ENCODE data around the gene SUGCT.
"Not testable (repeated sequence)": the region's sequence is repeated elsewhere in the genome, so short reads cannot be mapped to it uniquely, and the experiment has no call there.

Gene SUGCT

DNA sequence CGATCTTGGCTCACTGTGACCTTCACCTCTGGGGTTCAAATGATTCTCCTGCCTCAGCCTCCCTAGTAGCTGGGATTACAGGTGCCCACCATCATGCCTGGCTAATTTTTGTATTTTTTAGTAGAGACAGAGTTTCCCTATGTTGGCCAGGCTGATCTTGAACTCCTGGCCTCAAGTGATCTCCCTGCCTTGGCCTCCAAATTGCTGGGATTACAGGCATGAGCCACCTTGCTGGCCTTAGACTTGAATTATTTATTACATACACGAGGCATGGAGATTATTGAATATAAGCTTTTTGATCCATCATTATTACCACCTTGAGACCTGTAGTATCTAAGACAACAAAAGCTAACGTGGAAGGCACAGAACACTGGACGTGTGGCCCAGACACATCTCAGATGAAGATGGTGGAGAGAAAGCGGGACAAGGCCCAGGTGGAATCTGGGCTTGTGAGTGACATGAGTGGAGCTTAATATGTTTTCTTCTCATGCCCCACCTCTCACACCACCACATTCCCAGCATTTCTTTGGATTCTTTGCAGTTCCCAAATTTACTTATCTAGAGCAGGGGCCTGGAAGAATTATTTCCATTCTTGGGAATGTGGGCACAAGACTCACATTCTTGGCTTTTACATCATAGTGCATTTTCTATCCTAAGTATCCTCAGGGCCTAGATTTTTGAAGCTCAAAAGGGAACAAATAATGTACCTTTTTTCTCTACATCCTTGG lies 76.6 kb downstream of the SUGCT start:
- TF ChIP-seq, protein P1, sequence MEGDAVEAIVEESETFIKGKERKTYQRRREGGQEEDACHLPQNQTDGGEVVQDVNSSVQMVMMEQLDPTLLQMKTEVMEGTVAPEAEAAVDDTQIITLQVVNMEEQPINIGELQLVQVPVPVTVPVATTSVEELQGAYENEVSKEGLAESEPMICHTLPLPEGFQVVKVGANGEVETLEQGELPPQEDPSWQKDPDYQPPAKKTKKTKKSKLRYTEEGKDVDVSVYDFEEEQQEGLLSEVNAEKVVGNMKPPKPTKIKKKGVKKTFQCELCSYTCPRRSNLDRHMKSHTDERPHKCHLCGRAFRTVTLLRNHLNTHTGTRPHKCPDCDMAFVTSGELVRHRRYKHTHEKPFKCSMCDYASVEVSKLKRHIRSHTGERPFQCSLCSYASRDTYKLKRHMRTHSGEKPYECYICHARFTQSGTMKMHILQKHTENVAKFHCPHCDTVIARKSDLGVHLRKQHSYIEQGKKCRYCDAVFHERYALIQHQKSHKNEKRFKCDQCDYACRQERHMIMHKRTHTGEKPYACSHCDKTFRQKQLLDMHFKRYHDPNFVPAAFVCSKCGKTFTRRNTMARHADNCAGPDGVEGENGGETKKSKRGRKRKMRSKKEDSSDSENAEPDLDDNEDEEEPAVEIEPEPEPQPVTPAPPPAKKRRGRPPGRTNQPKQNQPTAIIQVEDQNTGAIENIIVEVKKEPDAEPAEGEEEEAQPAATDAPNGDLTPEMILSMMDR (IDR thresholded peaks at IDR 0.05; ENCODE audit: low read depth, low read length), result no peak
- no peaks in the 10 kb centered on the region for H3K4me1 ChIP-seq

DNA sequence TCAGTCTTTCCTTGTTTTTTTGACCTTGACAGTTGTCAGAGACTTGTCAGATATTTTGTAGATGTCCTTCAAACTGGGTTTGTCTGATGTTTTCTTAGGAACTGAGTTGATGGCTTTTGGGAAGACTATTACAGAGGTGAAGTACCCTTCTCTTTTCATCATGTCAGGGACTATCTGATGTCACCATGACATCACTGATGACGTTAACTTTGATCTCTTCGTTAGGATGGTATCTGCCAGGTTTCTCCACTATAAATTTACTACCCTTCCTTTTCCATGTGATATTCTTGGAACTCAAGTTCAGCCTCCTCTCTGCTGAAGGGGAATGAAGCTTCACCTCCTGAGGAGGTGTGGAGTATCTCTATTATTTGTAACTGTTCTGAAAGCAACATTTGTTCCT lies 78.5 kb downstream of the SUGCT start:
- TF ChIP-seq, protein P1 (IDR thresholded peaks at IDR 0.05; ENCODE audit: low read depth, low read length), result no peak
- no peak for DNase-seq
- Histone ChIP-seq H3K9me3 (no peaks in the 10 kb centered on the region), H3K27me3 (no peaks in the 10 kb centered on the region), H3K4me1 (no peaks in the 10 kb centered on the region), H3K36me3 (no peaks in the 10 kb centered on the region), H3K4me3 (ENCODE audit: low read depth, low read length) (no peak overlapping the region)

More for the DNA sequence above, 76.6 kb downstream of the SUGCT start:
- no peaks in the 10 kb centered on the region for H3K36me3 ChIP-seq
- no peak overlapping the region for H3K4me3 ChIP-seq (ENCODE audit: low read depth, low read length)
- DNase-seq, result no peak
- no peaks in the 10 kb centered on the region for H3K9me3 ChIP-seq
- no peaks in the 10 kb centered on the region for H3K27me3 ChIP-seq

DNA sequence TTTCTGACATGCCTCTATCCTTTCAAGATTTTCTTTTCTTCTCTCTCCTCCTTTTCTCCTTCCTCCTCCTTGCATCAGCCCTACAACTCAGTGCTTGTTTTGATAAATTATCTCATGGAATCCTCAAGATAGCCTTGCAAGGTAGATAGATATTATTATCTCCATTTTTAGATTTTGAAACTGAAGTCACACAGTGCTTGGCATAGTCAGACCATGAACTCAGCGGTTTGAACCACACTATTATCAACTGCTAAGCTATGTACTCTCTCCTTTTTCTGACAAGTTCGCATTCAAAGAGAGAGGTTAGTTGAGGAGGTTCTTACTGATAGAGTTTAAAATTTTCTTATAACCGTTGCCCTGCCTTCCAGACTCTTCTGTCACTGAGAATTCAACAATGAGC lies 79.1 kb downstream of the SUGCT start:
- H3K4me1 ChIP-seq, result no peaks in the 10 kb centered on the region
- no peaks in the 10 kb centered on the region for H3K27me3 ChIP-seq
- H3K4me3 ChIP-seq (ENCODE audit: low read depth, low read length), result no peak overlapping the region
- no peak for DNase-seq
- no peaks in the 10 kb centered on the region for H3K9me3 ChIP-seq
- H3K36me3 ChIP-seq, result no peaks in the 10 kb centered on the region
- TF ChIP-seq, protein P1 (IDR thresholded peaks at IDR 0.05; ENCODE audit: low read depth, low read length), result no peak

DNA sequence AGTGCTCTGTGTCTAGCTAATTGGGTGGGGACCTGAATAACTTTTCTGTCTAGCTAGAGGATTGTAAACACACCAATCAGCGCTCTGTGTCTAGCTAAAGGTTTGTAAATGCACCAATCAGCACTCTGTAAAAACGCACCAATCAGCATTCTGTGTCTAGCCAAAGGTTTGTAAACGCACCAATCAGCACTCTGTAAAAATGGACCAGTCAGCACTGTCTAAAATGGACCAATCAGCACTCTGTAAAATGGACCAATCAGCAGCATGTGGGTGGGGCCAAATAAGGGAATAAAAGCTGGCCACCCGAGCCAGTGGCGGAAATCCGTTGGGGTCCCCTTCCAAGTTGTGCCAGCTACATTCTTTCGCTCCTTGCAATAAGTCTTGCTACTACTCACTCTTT lies 83.8 kb downstream of the SUGCT start:
- not testable (repeated sequence) for H3K9me3 ChIP-seq; H3K4me1 ChIP-seq; DNase-seq; H3K36me3 ChIP-seq; H3K27me3 ChIP-seq; H3K4me3 ChIP-seq (ENCODE audit: low read depth, low read length)

DNA sequence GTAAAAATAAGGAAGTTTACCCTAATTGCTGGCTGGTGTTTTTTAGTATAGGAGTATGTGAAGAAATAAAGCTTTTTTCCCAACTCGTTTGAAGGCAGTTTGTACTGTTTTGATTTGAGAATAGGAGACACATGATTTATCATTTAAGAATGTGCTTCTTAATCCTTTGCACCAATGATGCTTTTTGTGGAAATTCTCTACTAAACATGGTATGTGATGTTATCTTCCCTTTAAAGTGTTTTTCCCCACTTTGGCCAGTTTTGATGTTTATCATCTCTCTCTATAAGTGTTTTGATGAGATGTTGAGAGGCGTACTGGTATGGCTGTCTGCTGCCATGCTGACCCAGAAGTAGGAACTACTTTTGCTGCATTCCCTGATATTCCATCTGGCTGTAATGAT lies 85.1 kb downstream of the SUGCT start:
- Histone ChIP-seq H3K4me3 (ENCODE audit: low read depth, low read length) (no peak overlapping the region), H3K4me1 (no peaks in the 10 kb centered on the region), H3K27me3 (peaks cover 2% of the 10 kb centered on the region; the same call in 1 of the 2 replicates), H3K36me3 (no peaks in the 10 kb centered on the region), H3K9me3 (no peaks in the 10 kb centered on the region)
- TF ChIP-seq, protein P1 (IDR thresholded peaks at IDR 0.05; ENCODE audit: low read depth, low read length), result no peak
- DNase-seq, result no peak

DNA sequence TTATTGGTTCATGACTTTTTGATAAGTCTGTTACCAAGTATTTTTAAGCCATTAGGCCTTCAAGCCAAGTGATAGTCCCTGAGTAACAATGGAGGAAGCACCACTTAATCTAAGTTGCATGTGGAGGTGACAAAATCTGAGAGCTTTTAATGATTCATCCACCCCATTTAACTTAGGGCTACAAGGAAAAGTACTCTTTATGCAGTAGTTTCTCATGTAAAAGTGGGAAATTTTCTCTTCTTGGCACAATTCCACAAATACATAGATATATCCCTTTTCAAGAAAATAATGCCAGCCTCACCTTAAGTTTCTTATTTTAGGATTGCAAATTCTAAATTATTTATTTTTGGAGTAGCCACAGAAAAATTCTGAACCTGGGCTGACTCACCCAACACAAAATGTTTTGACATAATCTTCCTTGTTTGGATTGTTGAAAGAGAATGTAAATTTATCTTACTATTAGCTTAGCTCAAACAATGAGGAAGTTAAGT lies 85.7 kb downstream of the SUGCT start:
- H3K27me3 ChIP-seq, result peaks cover 2% of the 10 kb centered on the region; the same call in 1 of the 2 replicates
- TF ChIP-seq, protein P1 (IDR thresholded peaks at IDR 0.05; ENCODE audit: low read depth, low read length), result no peak
- no peak overlapping the region for H3K4me3 ChIP-seq (ENCODE audit: low read depth, low read length)
- H3K36me3 ChIP-seq, result no peaks in the 10 kb centered on the region
- no peaks in the 10 kb centered on the region for H3K4me1 ChIP-seq
- DNase-seq, result no peak
- H3K9me3 ChIP-seq, result no peaks in the 10 kb centered on the region

Measured in BE2C (cell line).